Lower leg skin (tissue), 4 donors: Measurements from ENCODE around the gene TMCO5A. TPM values are rescaled to one million over a fixed set of nuclear protein-coding genes. Genes with fewer than 3 reads are reported as not detected.
"Not testable (repeated sequence)": the region's sequence is repeated elsewhere in the genome, so short reads cannot be mapped to it uniquely, and the experiment has no call there.

ENCODE experiments used
- DNase-seq, 2 donors: peaks; one replicate each; pipeline ENCODE4 v3.0.0-alpha.2; 2019; ENCODE audit warnings: low spot score in 2 of 2
- H3K4me3 ChIP-seq: fragments of 200-600 bp; sonication (generic); 2 replicates; pipeline ENCODE4 v1.5.1; 2017; ENCODE audit warnings: mild to moderate bottlenecking, low read depth; ENCODE audit not compliant: poor library complexity, severe bottlenecking
- CTCF ChIP-seq, 3 donors: fragments of 450-650 bp; IDR thresholded peaks; one replicate each; pipeline ENCODE4 v1.5.1; 2016; ENCODE audit warnings: antibody characterized with exemption in 3 of 3, mild to moderate bottlenecking in 3 of 3, moderate library complexity in 2 of 3
- POLR2A ChIP-seq, 2 donors: fragments of 450-650 bp; IDR thresholded peaks; one replicate each; pipeline ENCODE4 v1.6.1; 2016 to 2017; ENCODE audit warnings: antibody characterized with exemption in 2 of 2, mild to moderate bottlenecking in 1 of 2, moderate library complexity in 1 of 2
- WGBS, 2 donors: methylation state at CpG; one replicate each; pipeline ENCODE4 v1.1.5; 2018; 5-methylcytosine and 5-hydroxymethylcytosine counted together
- intact Hi-C: fragments of 100-400 bp; cut with DNase I; formaldehyde crosslinking; loops from one replicate; pipeline ENCODE4 v1.15.0; 2023; ENCODE audit warnings: low total_unique reads
- total RNA-seq, 4 donors: library from RNA; depleted of rRNA; stranded (reverse); fragments of >200 nt; gene quantifications; one replicate each; pipeline ENCODE4 v1.1.0, GENCODE V29; 2016

Gene TMCO5A
- total RNA-seq, 4 donors from 2014 or later: not detected

- intact Hi-C loops: no loop called here
- TF ChIP-seq CTCF (IDR thresholded peaks at IDR 0.05): no peak
- TF ChIP-seq POLR2A (IDR thresholded peaks at IDR 0.05): no peak
- H3K4me3 ChIP-seq: no peak overlapping the region
- WGBS, 2 donors: 48 to 52% methylated on average over 1 of the region's 1 CpG
- DNase-seq: no peak
These were observed 774 bp upstream of the TMCO5A start for GRCh38 chr15:37933666-37934065.

- WGBS, 2 donors: 24 to 25% methylated on average over 3 of the region's 3 CpGs
- intact Hi-C loops: no loop called here
- H3K4me3 ChIP-seq: no peak overlapping the region
- TF ChIP-seq CTCF (IDR thresholded peaks at IDR 0.05) (no peak), POLR2A (IDR thresholded peaks at IDR 0.05) (no peak)
- DNase-seq: no peak
These were observed 6.4 kb downstream of the TMCO5A start for GRCh38 chr15:37940876-37941275.

GRCh38 chr15:37941779-37942178 is 7.3 kb downstream of the TMCO5A start:
- no peak overlapping the region for H3K4me3 ChIP-seq
- TF ChIP-seq CTCF (IDR thresholded peaks at IDR 0.05) (no peak), POLR2A (IDR thresholded peaks at IDR 0.05) (no peak)
- DNase-seq: no peak
- intact Hi-C loops: no loop called here

- 80 to 81% methylated on average over 4 of the region's 4 CpGs for WGBS, 2 donors
- no peak overlapping the region for H3K4me3 ChIP-seq
- intact Hi-C loops: loop anchor here (5.0 kb wide), 1 partner anchor 1650 kb away; no protein-coding TSS in a partner anchor
- no peak for DNase-seq
- TF ChIP-seq CTCF (IDR thresholded peaks at IDR 0.05) (no peak), POLR2A (IDR thresholded peaks at IDR 0.05) (no peak)
These were observed 17.6 kb downstream of the TMCO5A start for GRCh38 chr15:37951999-37952398.

- intact Hi-C loops, DNase-seq, H3K4me3 ChIP-seq: not testable (repeated sequence)
- 82 to 100% methylated on average over 1 of the region's 1 CpG for WGBS, 2 donors
These were observed 26.3 kb downstream of the TMCO5A start for GRCh38 chr15:37960742-37961141.

- intact Hi-C loops: no loop called here
- no peak for TF ChIP-seq POLR2A (IDR thresholded peaks at IDR 0.05)
- TF ChIP-seq CTCF (IDR thresholded peaks at IDR 0.05): no peak
These were observed 33.3 kb downstream of the TMCO5A start for GRCh38 chr15:37967788-37968187.

More at GRCh38 chr15:37967788-37968187, 33.3 kb downstream of the TMCO5A start:
- DNase-seq: no peak
- H3K4me3 ChIP-seq: no peak overlapping the region
- 43 to 78% methylated on average over 1 of the region's 1 CpG for WGBS, 2 donors
